Mesodermal cell (in vitro differentiated cells): ENCODE data around the gene KAZN.

ENCODE experiments used
- H3K27ac ChIP-seq: 2 replicates; pipeline ENCODE4 v1.7.0; 2013; ENCODE audit warnings: mild to moderate bottlenecking, low read depth, low read length, moderate library complexity; ENCODE audit not compliant: severe bottlenecking
- H3K36me3 ChIP-seq: 2 replicates; pipeline ENCODE4 v1.7.1; 2013; ENCODE audit warnings: mild to moderate bottlenecking, low read length, moderate library complexity; ENCODE audit not compliant: control insufficient read depth, insufficient read depth
- H3K4me1 ChIP-seq: one replicate; pipeline ENCODE4 v1.7.1; 2013; ENCODE audit warnings: mild to moderate bottlenecking, low read length; ENCODE audit not compliant: insufficient read depth, control insufficient read depth, poor library complexity, severe bottlenecking
- H3K4me3 ChIP-seq: 2 replicates; pipeline ENCODE4 v1.7.0; 2013; ENCODE audit warnings: low read length, control low read depth, mild to moderate bottlenecking; ENCODE audit not compliant: insufficient read depth, poor library complexity, severe bottlenecking; ENCODE audit errors: extremely low read depth
- H3K9me3 ChIP-seq: 2 replicates; pipeline ENCODE4 v1.7.1; 2013; ENCODE audit warnings: mild to moderate bottlenecking, low read length, moderate library complexity; ENCODE audit not compliant: control insufficient read depth
- WGBS, 2 experiments: methylation state at CpG; one replicate each; pipeline ENCODE4 v1.1.5; 2013; ENCODE audit warnings: missing lambda C conversion rate in 2 of 2; ENCODE audit not compliant: insufficient coverage in 2 of 2; 5-methylcytosine and 5-hydroxymethylcytosine counted together

The KAZN gene

DNA sequence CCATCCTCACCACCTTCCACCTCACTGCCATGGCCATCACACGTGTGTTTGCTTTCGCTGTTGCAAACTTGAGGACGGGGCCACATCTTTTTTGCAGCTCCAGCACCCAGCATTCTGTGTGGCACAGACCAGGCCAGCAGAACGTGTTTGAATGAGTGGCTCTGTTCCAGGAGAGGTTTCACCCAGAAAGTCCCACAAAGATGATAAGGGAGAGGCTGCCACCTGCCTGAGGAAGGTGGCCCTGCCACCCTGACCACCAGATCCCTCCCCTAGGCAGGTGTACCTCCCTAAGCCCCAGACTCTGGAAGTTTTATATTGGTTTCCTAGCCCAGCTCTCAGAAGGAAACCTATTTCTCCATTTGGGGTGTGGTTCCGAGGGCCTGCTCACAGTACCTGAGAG, 252.1 kb downstream of the KAZN start:
- WGBS, 2 experiments = 85 to 90% methylated on average over 4 of the region's 5 CpGs
- Histone ChIP-seq H3K36me3 (no peaks in the 10 kb centered on the region), H3K4me3 (no peak overlapping the region), H3K9me3 (no peaks in the 10 kb centered on the region), H3K27ac (no peak overlapping the region), H3K4me1 (no peaks in the 10 kb centered on the region)

DNA sequence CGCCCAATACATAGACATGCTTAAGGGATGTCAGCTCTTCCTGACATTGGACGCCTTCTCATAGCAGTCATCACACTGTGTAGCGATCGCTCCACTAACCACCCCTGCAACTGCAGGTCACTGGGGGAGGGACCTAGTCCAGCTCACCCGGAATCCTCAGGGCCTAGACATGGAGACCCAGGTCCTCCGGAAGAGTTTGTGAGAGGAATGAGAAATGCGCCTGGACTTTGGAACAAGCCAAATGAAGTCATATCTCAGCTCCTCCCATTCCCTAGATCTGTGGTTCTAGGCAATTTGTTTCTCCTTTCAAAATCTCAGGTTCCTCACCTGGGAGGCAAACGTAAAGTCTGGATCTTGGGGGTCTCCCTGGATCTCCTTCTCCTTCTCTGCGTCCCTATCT, 253.3 kb downstream of the KAZN start:
- Histone ChIP-seq H3K4me1 (no peaks in the 10 kb centered on the region), H3K4me3 (no peak overlapping the region), H3K9me3 (no peaks in the 10 kb centered on the region), H3K27ac (no peak overlapping the region), H3K36me3 (no peaks in the 10 kb centered on the region)
- 94 to 100% methylated on average over 6 of the region's 9 CpGs for whole genome bisulfite sequencing, 2 experiments

DNA sequence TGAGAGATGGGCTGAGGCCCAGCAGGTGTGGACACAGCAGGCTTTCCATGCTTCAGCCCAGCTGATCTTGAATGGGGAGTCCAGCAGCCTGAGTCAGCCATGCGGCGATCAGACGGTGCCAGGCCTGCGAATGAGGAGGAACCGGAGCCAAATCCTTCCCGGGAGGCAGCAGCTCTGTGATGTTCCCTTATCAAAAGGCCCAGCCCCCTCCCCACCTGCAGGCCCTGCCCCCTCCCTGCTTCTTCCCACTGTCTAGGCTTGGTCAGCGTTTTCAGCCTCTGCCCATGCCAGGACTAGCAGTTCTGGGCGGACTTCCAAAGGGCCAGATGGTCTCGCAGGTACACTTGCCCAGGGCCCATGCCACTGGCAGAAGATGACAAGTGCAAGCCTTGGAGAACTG, 253.8 kb downstream of the KAZN start:
- no peaks in the 10 kb centered on the region for H3K4me1 ChIP-seq
- H3K27ac ChIP-seq = no peak overlapping the region
- no peaks in the 10 kb centered on the region for H3K36me3 ChIP-seq
- no peaks in the 10 kb centered on the region for H3K9me3 ChIP-seq
- H3K4me3 ChIP-seq = no peak overlapping the region
- 91 to 95% methylated on average over 7 to 9 of the region's 9 CpGs for WGBS, 2 experiments

DNA sequence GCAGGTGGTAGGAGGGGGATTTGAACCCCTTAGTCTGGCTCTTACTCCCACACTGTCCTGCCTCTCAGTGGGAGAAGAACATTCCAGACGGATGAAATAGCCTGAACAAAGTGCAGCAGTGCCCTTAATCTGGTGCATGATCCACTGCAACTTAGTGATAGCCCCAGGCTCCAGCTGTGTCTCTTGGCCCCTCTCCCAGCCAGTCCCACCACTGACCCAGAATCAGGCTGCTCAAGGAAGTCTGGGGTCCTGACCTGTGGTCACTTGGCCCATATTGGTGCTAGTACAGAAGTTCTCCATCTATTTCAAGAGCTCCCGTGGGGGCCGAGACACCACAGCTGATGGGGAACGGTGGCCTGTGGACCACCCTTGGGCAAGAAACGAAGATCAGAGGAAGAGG, 255.0 kb downstream of the KAZN start:
- Histone ChIP-seq H3K4me1 (no peaks in the 10 kb centered on the region), H3K27ac (no peak overlapping the region), H3K9me3 (no peaks in the 10 kb centered on the region), H3K36me3 (no peaks in the 10 kb centered on the region), H3K4me3 (no peak overlapping the region)
- 90 to 94% methylated on average over 4 to 5 of the region's 5 CpGs for WGBS, 2 experiments

DNA sequence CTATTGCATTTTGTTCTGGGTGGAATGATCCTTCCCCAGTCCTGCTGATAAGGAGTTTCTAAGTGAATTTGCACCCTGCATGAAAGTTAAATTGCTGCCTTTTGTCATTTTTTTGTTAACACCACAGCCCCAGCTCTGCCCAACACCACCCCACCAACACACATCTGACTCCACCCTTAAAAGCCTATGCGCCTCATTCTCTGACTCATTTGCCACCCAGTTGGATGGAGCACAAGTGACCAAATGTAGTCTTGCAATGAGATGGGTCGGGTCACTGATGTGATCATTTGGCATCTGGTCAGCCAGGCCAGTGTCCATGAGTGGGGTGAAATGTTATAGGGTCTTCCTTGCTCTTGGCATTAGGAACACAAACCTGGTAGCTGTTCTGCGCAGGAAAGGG, 256.8 kb downstream of the KAZN start:
- no peak overlapping the region for H3K4me3 ChIP-seq

DNA sequence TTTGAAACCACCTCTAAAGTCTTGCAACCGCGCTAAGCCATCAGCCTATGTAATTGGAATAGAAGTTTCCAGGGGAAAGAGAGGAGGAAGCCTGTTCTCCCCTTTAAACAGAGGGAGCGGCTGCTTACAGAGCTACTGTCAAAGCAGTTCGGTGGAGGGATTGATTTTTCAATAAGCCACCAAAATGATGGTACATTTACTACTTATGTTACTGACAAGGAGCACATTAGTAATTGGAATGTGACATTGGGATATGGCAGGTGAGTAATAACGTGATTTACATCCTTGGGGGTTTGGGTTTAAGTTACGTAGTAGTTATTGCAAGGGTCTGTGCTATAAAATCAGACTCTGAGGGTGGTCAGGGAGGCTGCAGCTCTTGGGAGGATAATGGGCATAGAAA, 257.3 kb downstream of the KAZN start:
- no peak overlapping the region for H3K27ac ChIP-seq
- H3K9me3 ChIP-seq = no peaks in the 10 kb centered on the region
- no peak overlapping the region for H3K4me3 ChIP-seq
- no peaks in the 10 kb centered on the region for H3K4me1 ChIP-seq
- WGBS, 2 experiments = 96 to 100% methylated on average over 4 of the region's 6 CpGs
- H3K36me3 ChIP-seq = no peaks in the 10 kb centered on the region

More for the DNA sequence above, 256.8 kb downstream of the KAZN start:
- H3K4me1 ChIP-seq = no peaks in the 10 kb centered on the region
- H3K27ac ChIP-seq = no peak overlapping the region
- H3K9me3 ChIP-seq = no peaks in the 10 kb centered on the region
- no peaks in the 10 kb centered on the region for H3K36me3 ChIP-seq
- WGBS, 2 experiments = 76 to 100% methylated on average over 2 to 3 of the region's 3 CpGs

DNA sequence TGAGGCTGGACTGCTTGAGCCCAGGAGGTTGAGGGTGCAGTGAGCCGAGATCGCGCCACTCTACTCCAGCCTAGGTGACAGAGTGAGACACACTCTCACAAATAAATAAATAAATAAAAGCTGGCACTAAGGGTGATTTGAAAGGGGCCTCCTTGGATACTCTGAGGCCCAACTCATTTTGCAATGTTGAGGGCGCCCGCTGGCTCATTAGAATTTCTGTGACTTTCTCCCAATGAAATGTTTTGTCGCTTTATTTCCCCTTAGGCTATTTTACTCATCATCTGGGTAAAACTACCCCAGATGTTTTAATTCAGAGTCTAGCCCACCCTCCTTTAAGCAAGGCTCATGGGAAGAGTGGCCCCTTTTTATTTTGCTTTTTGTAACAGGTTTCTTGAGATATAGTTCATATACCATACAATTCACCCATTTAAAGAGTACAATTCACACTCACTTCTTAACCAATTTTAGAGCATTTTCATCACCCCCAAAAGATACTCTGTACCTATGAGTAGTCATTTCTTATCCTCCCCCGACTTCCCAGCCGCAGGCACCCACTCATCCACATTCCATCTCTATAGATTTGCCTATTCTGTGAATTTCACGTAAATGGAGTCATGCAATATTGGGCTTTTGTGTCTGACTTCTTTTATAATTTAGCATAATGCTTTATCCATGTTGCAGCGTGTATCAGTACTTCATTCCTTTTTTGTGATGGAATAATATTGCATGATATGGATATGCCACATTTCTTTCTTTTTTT, 259.1 kb downstream of the KAZN start:
- no peaks in the 10 kb centered on the region for H3K9me3 ChIP-seq
- no peak overlapping the region for H3K27ac ChIP-seq
- H3K36me3 ChIP-seq = no peaks in the 10 kb centered on the region
- no peaks in the 10 kb centered on the region for H3K4me1 ChIP-seq
- no peak overlapping the region for H3K4me3 ChIP-seq
- 92 to 100% methylated on average over 3 of the region's 10 CpGs for WGBS, 2 experiments

DNA sequence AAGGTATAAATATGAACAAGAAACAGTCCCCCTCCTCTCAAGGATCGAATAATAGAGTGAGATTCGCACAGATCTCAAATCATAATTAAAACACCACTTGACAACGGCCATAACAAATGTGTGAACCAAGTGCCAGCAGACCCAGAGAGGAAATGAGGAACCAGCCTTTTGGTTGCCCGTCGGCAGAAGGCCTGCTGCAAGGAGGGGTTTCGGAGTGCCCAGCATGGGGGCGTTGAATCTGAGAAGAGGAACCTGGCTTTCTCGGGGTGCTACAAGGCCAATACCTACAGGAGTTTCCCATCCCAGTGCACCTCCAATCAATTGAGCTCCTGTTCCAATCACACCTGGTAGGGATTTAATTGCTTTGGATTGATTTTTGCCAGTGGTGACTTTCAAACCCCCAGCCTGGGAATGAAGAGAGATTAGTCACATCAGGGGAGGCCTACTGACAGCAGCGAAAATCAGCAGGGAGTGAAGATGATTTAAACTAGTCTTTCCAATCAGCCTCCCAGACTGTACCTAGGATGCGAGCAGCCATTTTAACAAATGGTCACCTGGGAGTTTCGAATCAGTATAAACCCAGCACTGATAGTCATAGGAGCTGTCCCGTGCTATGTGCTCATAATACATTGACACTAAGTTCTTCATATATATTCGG, 263.8 kb downstream of the KAZN start:
- H3K4me3 ChIP-seq = no peak overlapping the region
- H3K27ac ChIP-seq = no peak overlapping the region
- H3K4me1 ChIP-seq = no peaks in the 10 kb centered on the region
- H3K9me3 ChIP-seq = no peaks in the 10 kb centered on the region
- WGBS, 2 experiments = 86 to 90% methylated on average over 7 to 8 of the region's 13 CpGs
- H3K36me3 ChIP-seq = no peaks in the 10 kb centered on the region

DNA sequence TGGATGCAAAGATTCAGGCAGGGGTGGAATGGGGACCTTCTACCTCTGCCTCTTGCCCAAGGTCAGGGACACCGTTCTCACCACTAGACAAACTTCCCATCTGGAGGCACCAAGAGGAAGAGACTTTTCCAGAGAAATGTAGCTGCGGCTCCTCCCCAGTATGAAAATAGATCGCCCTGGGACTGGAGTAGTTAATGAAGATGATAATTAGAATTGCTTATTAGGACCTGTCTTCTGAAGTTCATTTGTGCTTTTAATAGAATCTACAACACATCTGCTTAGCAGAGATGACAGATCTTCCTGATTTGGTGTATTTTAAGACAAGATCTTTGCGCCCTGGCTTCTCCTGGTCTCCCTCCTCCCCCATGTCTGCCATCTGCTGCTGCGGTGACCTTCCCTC, 266.6 kb downstream of the KAZN start:
- Histone ChIP-seq H3K4me1 (no peaks in the 10 kb centered on the region), H3K4me3 (no peak overlapping the region), H3K27ac (no peak overlapping the region), H3K9me3 (no peaks in the 10 kb centered on the region), H3K36me3 (no peaks in the 10 kb centered on the region)
- WGBS, 2 experiments = 93 to 95% methylated on average over 2 to 3 of the region's 5 CpGs

DNA sequence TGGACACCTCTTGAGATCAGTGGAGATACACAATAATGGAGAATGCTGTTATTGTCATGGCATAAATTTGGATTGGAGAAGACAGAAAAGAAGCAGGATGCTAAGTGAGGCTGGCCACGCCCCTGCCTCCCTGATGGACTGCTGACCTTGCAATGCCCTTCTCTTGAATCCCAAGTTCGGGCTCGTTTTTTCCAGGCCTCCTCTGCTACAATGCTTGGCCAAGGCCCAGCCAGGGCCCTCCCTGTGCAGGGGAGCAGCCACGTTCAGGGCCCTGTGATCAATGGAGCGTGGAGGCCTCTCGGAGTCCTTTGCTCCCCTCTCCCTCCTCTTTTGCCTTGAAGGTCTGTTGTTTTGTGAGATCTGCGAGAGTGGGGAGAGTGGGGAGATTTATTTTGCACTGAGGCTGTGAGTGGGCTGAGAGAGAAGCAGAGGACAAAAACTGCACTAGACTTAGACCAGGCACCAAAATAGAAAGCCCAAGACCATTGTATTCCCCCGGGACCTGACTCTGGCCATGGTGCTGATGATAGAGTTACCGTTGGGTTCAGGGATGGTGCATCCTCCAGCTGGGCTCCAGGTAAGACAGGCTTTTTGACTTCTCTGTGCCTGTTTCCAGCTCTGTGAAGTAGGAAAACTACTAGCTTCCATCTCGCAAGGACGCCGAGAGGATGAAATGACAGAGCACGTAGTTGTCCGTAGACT, 268.6 kb downstream of the KAZN start:
- no peak overlapping the region for H3K4me3 ChIP-seq
- no peak overlapping the region for H3K27ac ChIP-seq
- 53 to 58% methylated on average over 3 to 7 of the region's 14 CpGs for WGBS, 2 experiments
- H3K36me3 ChIP-seq = no peaks in the 10 kb centered on the region
- no peaks in the 10 kb centered on the region for H3K9me3 ChIP-seq
- H3K4me1 ChIP-seq = no peaks in the 10 kb centered on the region

DNA sequence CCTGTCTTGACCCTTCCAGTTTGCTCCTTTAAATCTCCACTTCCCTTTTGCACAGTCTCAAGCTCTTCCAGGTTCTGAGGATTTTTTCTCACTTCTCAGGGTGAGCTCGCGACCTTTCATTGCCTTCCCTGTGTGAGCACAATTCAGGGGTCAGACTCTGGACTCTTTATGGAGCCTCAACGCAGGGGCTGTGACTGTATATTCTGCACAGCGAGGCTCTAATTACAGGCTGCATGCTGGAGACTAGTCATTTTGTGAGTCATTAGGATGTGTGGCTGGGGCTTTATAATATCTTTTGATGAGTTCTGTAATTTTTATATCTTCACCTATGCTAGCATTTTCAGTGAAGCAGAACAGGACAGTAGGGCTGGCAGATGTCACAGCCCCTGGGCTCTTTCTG, 270.7 kb downstream of the KAZN start:
- Histone ChIP-seq H3K9me3 (no peaks in the 10 kb centered on the region), H3K36me3 (no peaks in the 10 kb centered on the region), H3K27ac (no peak overlapping the region), H3K4me1 (no peaks in the 10 kb centered on the region), H3K4me3 (no peak overlapping the region)
- 81 to 92% methylated on average over 3 to 4 of the region's 4 CpGs for WGBS, 2 experiments
